ENCODE measurements around the gene COMP. TPM values are rescaled to one million over a fixed set of nuclear protein-coding genes. Genes with fewer than 3 reads are reported as not detected.

The COMP gene
- total RNA-seq, 1 experiment from 2014 or later: not detected

DNA sequence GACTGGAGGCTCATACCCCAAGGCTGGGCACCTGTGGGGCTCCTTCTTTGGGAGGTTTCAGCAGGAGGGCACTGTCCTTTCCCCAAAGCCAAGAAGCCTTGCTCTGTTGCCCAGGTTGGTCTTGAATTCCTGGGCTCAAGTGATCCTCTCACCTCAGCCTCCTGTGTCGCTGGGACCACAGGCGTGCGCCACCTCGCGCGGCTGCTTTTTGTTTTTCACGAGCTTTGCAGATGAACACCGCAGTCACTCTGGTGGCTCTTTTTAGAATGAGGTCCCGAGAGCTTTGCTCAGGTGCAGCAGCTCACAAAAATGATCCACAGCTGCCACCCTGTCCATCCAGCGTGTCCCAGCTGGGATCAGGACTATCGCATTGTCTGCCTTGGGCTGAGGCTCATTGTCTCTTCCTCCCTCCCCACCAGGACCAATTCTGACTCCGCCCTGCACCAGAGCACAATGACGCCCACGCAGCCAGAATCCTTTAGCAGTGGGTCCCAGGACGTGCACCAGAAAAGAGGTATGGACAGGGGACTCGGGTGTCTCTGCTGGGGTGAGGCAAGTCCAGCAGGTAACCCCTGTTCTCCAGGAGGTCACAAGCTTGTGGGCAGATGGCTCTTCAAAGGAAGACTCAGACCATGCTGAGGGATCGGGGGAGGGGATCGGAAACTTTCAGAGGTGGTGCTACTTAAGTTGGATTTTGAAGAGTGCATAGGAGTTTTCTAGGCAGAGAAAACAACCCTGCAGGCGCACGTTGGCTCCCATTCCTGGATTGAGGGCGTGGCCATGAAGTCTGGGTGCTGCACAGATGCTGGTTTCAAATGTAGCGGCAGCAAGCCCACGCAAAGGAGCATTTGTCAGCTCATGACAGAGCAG lies 41.5 kb downstream of the COMP start:
- Mint-ChIP-seq H3K4me3 (ENCODE audit: low read depth, unreplicated experiment) (no peak overlapping the region), H3K27me3 (ENCODE audit: unreplicated experiment) (no peaks in the 10 kb centered on the region), H3K9me3 (ENCODE audit: low read depth, unreplicated experiment) (no peaks in the 10 kb centered on the region), H3K36me3 (ENCODE audit: insufficient read depth, unreplicated experiment) (no peaks in the 10 kb centered on the region), H3K27ac (ENCODE audit: unreplicated experiment) (no peak overlapping the region), H3K4me1 (ENCODE audit: low read depth, unreplicated experiment) (no peaks in the 10 kb centered on the region)
- CTCF ChIA-PET: no interaction called here
- TF ChIP-seq, protein P1, sequence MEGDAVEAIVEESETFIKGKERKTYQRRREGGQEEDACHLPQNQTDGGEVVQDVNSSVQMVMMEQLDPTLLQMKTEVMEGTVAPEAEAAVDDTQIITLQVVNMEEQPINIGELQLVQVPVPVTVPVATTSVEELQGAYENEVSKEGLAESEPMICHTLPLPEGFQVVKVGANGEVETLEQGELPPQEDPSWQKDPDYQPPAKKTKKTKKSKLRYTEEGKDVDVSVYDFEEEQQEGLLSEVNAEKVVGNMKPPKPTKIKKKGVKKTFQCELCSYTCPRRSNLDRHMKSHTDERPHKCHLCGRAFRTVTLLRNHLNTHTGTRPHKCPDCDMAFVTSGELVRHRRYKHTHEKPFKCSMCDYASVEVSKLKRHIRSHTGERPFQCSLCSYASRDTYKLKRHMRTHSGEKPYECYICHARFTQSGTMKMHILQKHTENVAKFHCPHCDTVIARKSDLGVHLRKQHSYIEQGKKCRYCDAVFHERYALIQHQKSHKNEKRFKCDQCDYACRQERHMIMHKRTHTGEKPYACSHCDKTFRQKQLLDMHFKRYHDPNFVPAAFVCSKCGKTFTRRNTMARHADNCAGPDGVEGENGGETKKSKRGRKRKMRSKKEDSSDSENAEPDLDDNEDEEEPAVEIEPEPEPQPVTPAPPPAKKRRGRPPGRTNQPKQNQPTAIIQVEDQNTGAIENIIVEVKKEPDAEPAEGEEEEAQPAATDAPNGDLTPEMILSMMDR (IDR thresholded peaks at IDR 0.05; ENCODE audit: unreplicated experiment): no peak
- no peak for DNase-seq
- intact Hi-C loops (cut with micrococcal nuclease; ENCODE audit: unreplicated experiment): no loop called here
- no TSS peak for BruUV-seq (replicated peaks)

DNA sequence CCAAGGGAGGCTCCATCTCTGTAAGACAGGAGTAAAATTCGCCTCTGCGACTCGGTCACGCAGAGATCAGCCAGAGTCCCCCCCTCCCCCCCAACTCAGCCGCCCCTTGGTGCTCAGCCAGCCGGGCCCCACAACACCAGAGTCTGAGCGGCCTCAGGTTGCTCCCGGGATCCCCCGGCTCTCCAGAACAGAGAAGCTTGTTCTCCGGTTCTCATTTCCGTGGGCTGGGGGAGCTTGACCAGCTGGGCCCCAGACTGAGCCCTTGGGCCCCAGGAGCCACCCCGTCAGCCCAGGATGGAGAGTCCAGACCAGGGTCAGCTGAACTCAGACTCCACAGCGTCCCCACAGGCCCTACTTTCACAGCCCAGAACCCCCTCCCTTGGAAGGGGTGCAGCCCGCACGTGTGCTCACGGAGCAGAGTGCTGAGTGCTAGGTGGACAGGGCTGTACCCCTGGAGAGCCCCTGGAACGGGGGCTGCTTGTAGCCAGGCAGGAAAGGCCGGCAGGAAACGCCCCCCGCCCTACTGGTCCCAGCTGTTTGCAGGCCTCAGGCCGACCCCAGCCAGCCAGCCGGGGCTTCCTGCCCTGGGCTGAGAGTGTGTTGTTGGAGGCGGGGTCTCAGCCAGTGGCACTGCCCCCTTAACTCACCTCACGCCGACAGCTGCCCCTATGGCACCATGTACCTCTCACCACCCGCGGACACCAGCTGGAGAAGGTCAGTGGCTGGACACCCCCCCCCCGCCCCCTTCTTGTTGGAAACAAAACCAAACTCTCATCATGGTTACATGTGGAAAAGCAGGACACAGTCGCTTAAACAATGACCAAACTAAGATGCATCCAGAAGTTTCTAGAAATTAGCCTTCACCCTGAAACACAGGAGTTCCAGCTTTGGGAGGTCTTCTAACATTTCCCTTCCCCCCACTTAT lies 44.4 kb downstream of the COMP start:
- DNase-seq: no peak
- H3K36me3 Mint-ChIP-seq (ENCODE audit: insufficient read depth, unreplicated experiment): peaks cover 2% of the 10 kb centered on the region
- H3K27me3 Mint-ChIP-seq (ENCODE audit: unreplicated experiment): no peaks in the 10 kb centered on the region
- no peaks in the 10 kb centered on the region for H3K9me3 Mint-ChIP-seq (ENCODE audit: low read depth, unreplicated experiment)
- H3K27ac Mint-ChIP-seq (ENCODE audit: unreplicated experiment): no peak overlapping the region
- CTCF ChIA-PET: no interaction called here
- intact Hi-C loops (cut with micrococcal nuclease; ENCODE audit: unreplicated experiment): no loop called here
- BruUV-seq (replicated peaks): no TSS peak
- H3K4me1 Mint-ChIP-seq (ENCODE audit: low read depth, unreplicated experiment): no peaks in the 10 kb centered on the region
- H3K4me3 Mint-ChIP-seq (ENCODE audit: low read depth, unreplicated experiment): no peak overlapping the region
- TF ChIP-seq, protein P1 (IDR thresholded peaks at IDR 0.05; ENCODE audit: unreplicated experiment): no peak

DNA sequence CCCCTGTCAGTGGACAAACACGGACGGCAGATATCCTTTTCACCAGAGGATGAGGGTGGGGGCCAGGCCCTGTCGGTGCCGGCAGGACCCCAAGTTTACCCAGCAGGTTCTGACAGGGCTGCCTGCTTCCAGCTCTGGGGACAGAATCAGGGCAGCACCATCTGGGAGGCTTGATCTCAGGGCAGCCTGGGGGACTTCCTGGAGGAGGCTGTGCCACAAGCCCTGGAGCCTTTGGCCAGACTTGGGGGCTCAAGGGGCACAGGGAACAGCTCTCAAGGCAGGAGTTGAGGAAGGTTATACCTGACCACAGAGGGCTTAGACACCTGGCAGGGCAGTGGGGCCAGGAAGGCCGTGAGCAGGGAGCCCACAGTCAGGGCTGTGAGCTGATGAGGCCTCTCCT lies 45.2 kb downstream of the COMP start:
- peaks cover 6% of the 10 kb centered on the region for H3K36me3 Mint-ChIP-seq (ENCODE audit: insufficient read depth, unreplicated experiment)
- no peaks in the 10 kb centered on the region for H3K9me3 Mint-ChIP-seq (ENCODE audit: low read depth, unreplicated experiment)
- no peaks in the 10 kb centered on the region for H3K4me1 Mint-ChIP-seq (ENCODE audit: low read depth, unreplicated experiment)
- intact Hi-C loops (cut with micrococcal nuclease; ENCODE audit: unreplicated experiment): no loop called here
- no peak overlapping the region for H3K27ac Mint-ChIP-seq (ENCODE audit: unreplicated experiment)
- BruUV-seq (replicated peaks): no TSS peak
- TF ChIP-seq, protein P1 (IDR thresholded peaks at IDR 0.05; ENCODE audit: unreplicated experiment): no peak
- CTCF ChIA-PET: no interaction called here
- H3K27me3 Mint-ChIP-seq (ENCODE audit: unreplicated experiment): no peaks in the 10 kb centered on the region
- DNase-seq: no peak
- no peak overlapping the region for H3K4me3 Mint-ChIP-seq (ENCODE audit: low read depth, unreplicated experiment)

DNA sequence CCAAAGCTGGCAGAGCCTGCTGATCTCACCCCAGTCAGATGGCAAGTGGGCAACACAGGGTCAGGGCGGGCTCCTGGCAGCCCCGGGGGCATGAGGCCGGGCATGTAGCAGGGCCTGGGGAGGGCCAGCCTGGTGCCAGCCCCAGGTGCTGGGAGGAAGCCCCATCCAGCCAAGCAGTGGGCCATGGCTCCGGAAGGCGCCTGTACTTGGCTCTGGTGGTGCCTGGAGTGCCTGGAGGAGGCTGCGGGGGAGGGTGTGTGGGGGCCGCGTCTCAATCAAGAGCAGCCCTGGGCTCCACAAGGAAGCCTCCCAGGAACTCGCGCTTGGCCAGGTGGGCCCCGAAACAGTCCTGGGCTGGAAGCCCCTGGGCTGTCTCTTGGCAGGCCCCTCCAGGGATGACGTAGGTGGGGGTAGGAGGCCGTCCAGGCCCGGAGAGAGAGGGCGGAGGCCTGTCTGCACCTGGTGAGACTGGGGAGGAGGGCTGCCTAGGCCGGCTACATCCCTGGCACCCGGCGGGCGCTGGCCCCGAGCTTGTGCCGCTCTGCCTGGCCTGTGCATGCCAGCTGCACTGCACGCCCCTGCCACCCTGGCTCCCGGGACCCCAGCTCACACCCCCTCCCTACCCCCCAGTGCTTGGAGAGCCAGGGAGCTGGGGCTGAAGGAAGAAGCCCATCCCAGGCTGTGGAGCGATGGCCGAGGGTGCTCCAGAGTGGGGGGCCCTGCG lies 45.9 kb downstream of the COMP start:
- H3K36me3 Mint-ChIP-seq (ENCODE audit: insufficient read depth, unreplicated experiment): peaks cover 6% of the 10 kb centered on the region
- H3K9me3 Mint-ChIP-seq (ENCODE audit: low read depth, unreplicated experiment): no peaks in the 10 kb centered on the region
- H3K27ac Mint-ChIP-seq (ENCODE audit: unreplicated experiment): no peak overlapping the region
- intact Hi-C loops (cut with micrococcal nuclease; ENCODE audit: unreplicated experiment): no loop called here
- H3K4me3 Mint-ChIP-seq (ENCODE audit: low read depth, unreplicated experiment): no peak overlapping the region
- CTCF ChIA-PET: no interaction called here
- TF ChIP-seq, protein P1 (IDR thresholded peaks at IDR 0.05; ENCODE audit: unreplicated experiment): no peak
- no peaks in the 10 kb centered on the region for H3K27me3 Mint-ChIP-seq (ENCODE audit: unreplicated experiment)
- DNase-seq: no peak
- no peaks in the 10 kb centered on the region for H3K4me1 Mint-ChIP-seq (ENCODE audit: low read depth, unreplicated experiment)
- no TSS peak for BruUV-seq (replicated peaks)

Measured in Calu3 (cell line).